ENCODE data around the gene CBX7. TPM values are rescaled to one million over a fixed set of nuclear protein-coding genes. Genes with fewer than 3 reads are reported as not detected.

Gene CBX7
- total RNA-seq, 1 experiment from 2014 or later: 3.7 TPM

DNA sequence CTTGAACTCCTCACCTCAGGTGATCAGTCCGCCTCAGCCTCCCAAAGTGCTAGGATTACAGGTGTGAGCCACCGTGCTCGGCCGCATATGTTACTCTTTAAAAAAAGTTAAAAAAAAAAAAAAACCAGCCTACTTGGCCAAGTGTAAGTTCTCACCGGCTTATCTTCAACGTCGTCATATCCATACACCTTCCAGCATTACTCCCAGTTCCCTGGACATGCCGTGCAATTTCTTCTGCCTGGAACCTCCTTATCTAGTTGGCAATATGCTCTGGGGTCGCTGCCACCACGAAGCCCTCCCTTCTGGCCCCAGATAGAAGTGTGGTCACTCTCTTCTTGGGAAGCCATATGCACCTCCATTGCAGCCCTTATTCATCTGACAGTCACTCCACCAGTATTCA, 36.3 kb upstream of the CBX7 start:
- Histone ChIP-seq H2BK15ac (ENCODE audit: low read depth, low read length) (no peak overlapping the region), H3K9ac (ENCODE audit: extremely low read depth, insufficient read length, low read length) (no peak overlapping the region), H3K4me1 (ENCODE audit: insufficient read depth, low read length) (no peaks in the 10 kb centered on the region), H4K5ac (ENCODE audit: insufficient read length, low read depth, low read length) (no peak overlapping the region), H4K8ac (replicated peaks; ENCODE audit: insufficient read length, low read depth, low read length) (no peak overlapping the region), H4K91ac (ENCODE audit: insufficient read length, low read depth, low read length) (no peak overlapping the region), H3K27me3 (ENCODE audit: insufficient read depth, low read length) (no peaks in the 10 kb centered on the region), H3T11ph (ENCODE audit: low read length) (no peak overlapping the region), H2BK5ac (ENCODE audit: insufficient read length, low read length) (no peak overlapping the region), H3K79me1 (ENCODE audit: insufficient read depth, low read depth, low read length, poor library complexity, severe bottlenecking) (no peaks in the 10 kb centered on the region), H3K23ac (ENCODE audit: insufficient read length, low read depth, low read length) (no peak overlapping the region), H3K4ac (ENCODE audit: low read depth, low read length) (no peak overlapping the region), H3K9me3 (ENCODE audit: control insufficient read depth, low read depth, low read length) (peaks cover 5% of the 10 kb centered on the region), H2BK20ac (ENCODE audit: low read depth, low read length, poor library complexity, severe bottlenecking) (no peak overlapping the region), H3K14ac (ENCODE audit: insufficient read depth, low read length) (no peak overlapping the region), H2BK12ac (ENCODE audit: insufficient read length, low read depth, low read length) (no peak overlapping the region), H3K79me2 (ENCODE audit: insufficient read depth, low read length) (no peaks in the 10 kb centered on the region), H2AK5ac (ENCODE audit: insufficient read length, low read length) (no peak overlapping the region), H2BK120ac (ENCODE audit: low read depth, low read length, poor library complexity, severe bottlenecking) (no peak overlapping the region), H3K18ac (ENCODE audit: insufficient read length, low read depth, low read length) (no peak overlapping the region), H3K4me2 (ENCODE audit: insufficient read depth, insufficient read length, low read length) (no peak overlapping the region), H3K27ac (ENCODE audit: insufficient read length, low read depth, low read length) (no peak overlapping the region), H2AFZ (ENCODE audit: low read length) (no peak overlapping the region), H4K20me1 (ENCODE audit: control insufficient read depth, insufficient read depth, insufficient read length) (no peaks in the 10 kb centered on the region), H3K23me2 (ENCODE audit: insufficient read length, low read depth, low read length, poor library complexity, severe bottlenecking) (no peaks in the 10 kb centered on the region), H3K56ac (ENCODE audit: insufficient read length, low read depth, low read length) (no peak overlapping the region)
- Mint-ChIP-seq H3K27me3 (ENCODE audit: low read depth) (peaks cover 2% of the 10 kb centered on the region), H3K4me1 (peaks cover 0 to 14% of the 10 kb centered on the region in 2 experiments; a peak in 2 of 4 replicates), H3K27ac (no peak overlapping the region), H3K9me3 (peaks cover 9 to 10% of the 10 kb centered on the region in 2 experiments; a peak in 4 of 5 replicates), H3K4me3 (no peak overlapping the region), H3K36me3 (ENCODE audit: insufficient read depth in 1 of 3, low read depth in 3 of 3) (peaks cover 3 to 6% (median 5%) of the 10 kb centered on the region in 3 experiments; a peak in 3 of 7 replicates)
- no peak for DNase-seq
- TF ChIP-seq, protein P1, sequence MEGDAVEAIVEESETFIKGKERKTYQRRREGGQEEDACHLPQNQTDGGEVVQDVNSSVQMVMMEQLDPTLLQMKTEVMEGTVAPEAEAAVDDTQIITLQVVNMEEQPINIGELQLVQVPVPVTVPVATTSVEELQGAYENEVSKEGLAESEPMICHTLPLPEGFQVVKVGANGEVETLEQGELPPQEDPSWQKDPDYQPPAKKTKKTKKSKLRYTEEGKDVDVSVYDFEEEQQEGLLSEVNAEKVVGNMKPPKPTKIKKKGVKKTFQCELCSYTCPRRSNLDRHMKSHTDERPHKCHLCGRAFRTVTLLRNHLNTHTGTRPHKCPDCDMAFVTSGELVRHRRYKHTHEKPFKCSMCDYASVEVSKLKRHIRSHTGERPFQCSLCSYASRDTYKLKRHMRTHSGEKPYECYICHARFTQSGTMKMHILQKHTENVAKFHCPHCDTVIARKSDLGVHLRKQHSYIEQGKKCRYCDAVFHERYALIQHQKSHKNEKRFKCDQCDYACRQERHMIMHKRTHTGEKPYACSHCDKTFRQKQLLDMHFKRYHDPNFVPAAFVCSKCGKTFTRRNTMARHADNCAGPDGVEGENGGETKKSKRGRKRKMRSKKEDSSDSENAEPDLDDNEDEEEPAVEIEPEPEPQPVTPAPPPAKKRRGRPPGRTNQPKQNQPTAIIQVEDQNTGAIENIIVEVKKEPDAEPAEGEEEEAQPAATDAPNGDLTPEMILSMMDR (conservative IDR thresholded peaks at IDR 0.05): no peak
- no CpG with 5 or more reads among the region's 10 CpGs for WGBS (ENCODE audit: extremely low coverage, insufficient read length, low lambda C conversion rate)

All from H9 (cell line).